Pancreas (tissue), 10 donors: ENCODE measurements around the gene IL1F10. TPM values are rescaled to one million over a fixed set of nuclear protein-coding genes. Genes with fewer than 3 reads are reported as not detected.

Experiments
- ATAC-seq, 4 donors: fragments of 200-7000 bp; cut with Tn5 transposase; one replicate each; pipeline versions ENCODE4 v1.8.0 to v1.9.1; 2020; ENCODE audit warnings: mild to moderate bottlenecking in 4 of 4, moderate library complexity in 4 of 4
- DNase-seq, 6 donors: peaks; one replicate each; pipeline ENCODE4 v3.0.0-alpha.2; 2020
- FAIRE-seq: peaks from 2 replicates; lab custom pipeline; 2012; peaks lifted over from hg19 to GRCh38; lab: Jason Lieb, UNC
- H3K27ac ChIP-seq, 4 donors: fragments of 200-600 bp; sonication (generic); 1 replicate in 3 of 4; 2 replicates in 1 of 4; pipeline versions ENCODE4 v1.5.0 to v1.8.0; 2020
- H3K27me3 ChIP-seq, 4 donors: fragments of 200-600 bp; one replicate each; pipeline ENCODE4 v1.8.0; 2021
- H3K36me3 ChIP-seq, 3 donors: fragments of 200-600 bp; sonication (generic) in 1 of 3; one replicate each; pipeline versions ENCODE4 v1.5.0 to v1.8.0; 2020 to 2021
- H3K4me1 ChIP-seq, 3 donors: fragments of 200-600 bp; one replicate each; pipeline ENCODE4 v1.8.0; 2021
- H3K4me3 ChIP-seq, 4 donors: fragments of 200-600 bp; sonication (generic) in 2 of 4; one replicate each; pipeline versions ENCODE4 v1.5.0 to v1.8.0; 2020 to 2021
- H3K9me3 ChIP-seq, 4 donors: fragments of 200-600 bp; one replicate each; pipeline ENCODE4 v1.8.0; 2021
- WGBS, 2 donors: extraction: QIAGEN DNeasy Blood & Tissue Kit; methylation state at CpG; one replicate each; pipeline ENCODE4 v1.1.7; 2013; 5-methylcytosine and 5-hydroxymethylcytosine counted together
- intact Hi-C, 3 donors: fragments of 100-400 bp; cut with DNase I; formaldehyde crosslinking; loops; one replicate each; pipeline versions ENCODE4 v1.11.1 to v1.14.2; 2022
- polyA plus RNA-seq, 2 donors: library from polyadenylated mRNA; stranded (reverse); fragments of 200-250 nt; gene quantifications; one replicate each; pipeline ENCODE4 v1.2.3, GENCODE V29; 2013
- total RNA-seq, 6 donors: library from RNA; stranded (reverse); fragmentation: NEBNext Ultra II Directional in 4 of 6; extraction: Animal tissue kit (Norgen Biotek cat#: 25700) in 4 of 6; gene quantifications; one replicate each; pipeline versions ENCODE4 v1.2.1 to v1.2.4, GENCODE V29; 2021 to 2023
- TF ChIP-seq, protein P1 (sequence below), 4 donors: fragments of 200-600 bp; sonication (generic) in 3 of 4; IDR thresholded peaks; one replicate each; pipeline versions ENCODE4 v1.5.0 to v1.8.0; 2021; ENCODE audit warnings: antibody characterized with exemption in 4 of 4
- donor health status: healthy with polysubstance abuse.
- donor health status: DM: no; HTN: no; CAD: no; lungs with moderate emphysema.
- donor health status: DM: no; HTN: no; CAD: no.
- donor health status: control.
- donor health status: control.
- donor health status: Bipolar disorder and iron deficiency.
- donor health status: DM: yes; HTN: yes; CAD: no.
- donor health status: DM: no; HTN: no; CAD: no.
- donor health status: DM: no; HTN: no; CAD: no.
- donor health status: DM: yes; HTN: yes; CAD: no.

Gene IL1F10
- total and polyA plus RNA-seq, 8 donors: not detected

GRCh38 chr2:113027691-113028090 lies 40.1 kb upstream of the IL1F10 start:
- Histone ChIP-seq H3K27ac (no peak overlapping the region), H3K4me3 (no peak overlapping the region), H3K9me3 (no peaks in the 10 kb centered on the region), H3K36me3 (no peaks in the 10 kb centered on the region), H3K4me1 (no peaks in the 10 kb centered on the region), H3K27me3 (peaks cover 0 to 3% (median 0%) of the 10 kb centered on the region in 4 donors)
- TF ChIP-seq, protein P1, sequence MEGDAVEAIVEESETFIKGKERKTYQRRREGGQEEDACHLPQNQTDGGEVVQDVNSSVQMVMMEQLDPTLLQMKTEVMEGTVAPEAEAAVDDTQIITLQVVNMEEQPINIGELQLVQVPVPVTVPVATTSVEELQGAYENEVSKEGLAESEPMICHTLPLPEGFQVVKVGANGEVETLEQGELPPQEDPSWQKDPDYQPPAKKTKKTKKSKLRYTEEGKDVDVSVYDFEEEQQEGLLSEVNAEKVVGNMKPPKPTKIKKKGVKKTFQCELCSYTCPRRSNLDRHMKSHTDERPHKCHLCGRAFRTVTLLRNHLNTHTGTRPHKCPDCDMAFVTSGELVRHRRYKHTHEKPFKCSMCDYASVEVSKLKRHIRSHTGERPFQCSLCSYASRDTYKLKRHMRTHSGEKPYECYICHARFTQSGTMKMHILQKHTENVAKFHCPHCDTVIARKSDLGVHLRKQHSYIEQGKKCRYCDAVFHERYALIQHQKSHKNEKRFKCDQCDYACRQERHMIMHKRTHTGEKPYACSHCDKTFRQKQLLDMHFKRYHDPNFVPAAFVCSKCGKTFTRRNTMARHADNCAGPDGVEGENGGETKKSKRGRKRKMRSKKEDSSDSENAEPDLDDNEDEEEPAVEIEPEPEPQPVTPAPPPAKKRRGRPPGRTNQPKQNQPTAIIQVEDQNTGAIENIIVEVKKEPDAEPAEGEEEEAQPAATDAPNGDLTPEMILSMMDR (IDR thresholded peaks at IDR 0.05): no peak
- DNase-seq: no peak
- intact Hi-C loops: no loop called here
- no peak for ATAC-seq
- FAIRE-seq: no peak
- WGBS, 2 donors: 57 to 64% methylated on average over 2 of the region's 2 CpGs

GRCh38 chr2:113028112-113028511 lies 39.7 kb upstream of the IL1F10 start:
- FAIRE-seq: no peak
- no peaks in the 10 kb centered on the region for H3K4me1 ChIP-seq
- no peak overlapping the region for H3K27ac ChIP-seq
- no peaks in the 10 kb centered on the region for H3K9me3 ChIP-seq
- intact Hi-C loops: no loop called here
- H3K4me3 ChIP-seq: no peak overlapping the region
- no peaks in the 10 kb centered on the region for H3K36me3 ChIP-seq
- no peak for DNase-seq
- TF ChIP-seq, protein P1 (IDR thresholded peaks at IDR 0.05): no peak
- H3K27me3 ChIP-seq: peaks cover 0 to 3% (median 0%) of the 10 kb centered on the region in 4 donors
- whole genome bisulfite sequencing, 2 donors: 6 to 24% methylated on average over 1 of the region's 1 CpG
- no peak for ATAC-seq

DNA sequence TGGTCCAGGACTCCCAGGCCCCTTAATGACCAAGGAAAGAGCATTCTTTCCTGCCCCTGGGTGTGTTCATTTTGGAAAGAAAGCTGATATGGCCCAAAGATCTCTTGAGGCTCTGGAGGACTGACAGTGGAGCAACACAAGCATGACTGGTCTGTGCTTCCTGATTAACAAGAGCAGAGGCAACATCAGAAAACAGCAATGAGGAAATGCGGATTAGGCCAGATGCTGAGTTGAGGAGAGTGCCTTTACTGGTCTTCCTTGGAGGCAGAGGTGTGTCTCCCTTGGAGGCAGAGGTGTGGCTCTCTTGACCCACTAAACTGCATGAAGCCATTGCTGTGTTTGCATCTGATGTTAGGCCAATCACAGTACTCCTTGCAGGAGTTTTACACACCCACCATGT lies 35.0 kb upstream of the IL1F10 start:
- Histone ChIP-seq H3K27ac (no peak overlapping the region), H3K4me1 (no peaks in the 10 kb centered on the region), H3K27me3 (no peaks in the 10 kb centered on the region), H3K4me3 (no peak overlapping the region), H3K9me3 (no peaks in the 10 kb centered on the region), H3K36me3 (no peaks in the 10 kb centered on the region)
- intact Hi-C loops: no loop called here
- ATAC-seq: no peak
- WGBS, 2 donors: 87% methylated on average over 1 of the region's 1 CpG
- TF ChIP-seq, protein P1 (IDR thresholded peaks at IDR 0.05): no peak
- no peak for FAIRE-seq
- no peak for DNase-seq

GRCh38 chr2:113034016-113034415 lies 33.8 kb upstream of the IL1F10 start:
- 88 to 93% methylated on average over 3 of the region's 3 CpGs for WGBS, 2 donors
- H3K4me3 ChIP-seq: no peak overlapping the region
- DNase-seq: no peak
- H3K27ac ChIP-seq: no peak overlapping the region
- H3K27me3 ChIP-seq: no peaks in the 10 kb centered on the region
- no peaks in the 10 kb centered on the region for H3K36me3 ChIP-seq
- FAIRE-seq: no peak
- TF ChIP-seq, protein P1 (IDR thresholded peaks at IDR 0.05): no peak
- H3K4me1 ChIP-seq: peaks cover 0 to 6% (median 2%) of the 10 kb centered on the region in 3 donors
- no peaks in the 10 kb centered on the region for H3K9me3 ChIP-seq
- ATAC-seq: no peak
- intact Hi-C loops: no loop called here

- FAIRE-seq (no peak), DNase-seq (no peak)
- intact Hi-C loops: no loop called here
These were observed 31.0 kb upstream of the IL1F10 start for GRCh38 chr2:113036763-113037162.

More at GRCh38 chr2:113036763-113037162, 31.0 kb upstream of the IL1F10 start:
- Histone ChIP-seq H3K27me3 (no peaks in the 10 kb centered on the region), H3K27ac (no peak overlapping the region), H3K36me3 (no peaks in the 10 kb centered on the region), H3K9me3 (no peaks in the 10 kb centered on the region), H3K4me1 (peaks cover 9 to 23% (median 9%) of the 10 kb centered on the region in 3 donors), H3K4me3 (no peak overlapping the region)
- TF ChIP-seq, protein P1 (IDR thresholded peaks at IDR 0.05): no peak
- no peak for ATAC-seq
- WGBS, 2 donors: 96 to 98% methylated on average over 9 of the region's 9 CpGs
